HG02973 (cell line): ENCODE results near the gene CDCP1.

Experiments used
- ATAC-seq: cut with Tn5 transposase; IDR thresholded peaks from one replicate; pipeline ENCODE4 v1.9.1; 2021; ENCODE audit warnings: moderate library complexity; ENCODE audit not compliant: unreplicated experiment

CDCP1 gene, protein sequence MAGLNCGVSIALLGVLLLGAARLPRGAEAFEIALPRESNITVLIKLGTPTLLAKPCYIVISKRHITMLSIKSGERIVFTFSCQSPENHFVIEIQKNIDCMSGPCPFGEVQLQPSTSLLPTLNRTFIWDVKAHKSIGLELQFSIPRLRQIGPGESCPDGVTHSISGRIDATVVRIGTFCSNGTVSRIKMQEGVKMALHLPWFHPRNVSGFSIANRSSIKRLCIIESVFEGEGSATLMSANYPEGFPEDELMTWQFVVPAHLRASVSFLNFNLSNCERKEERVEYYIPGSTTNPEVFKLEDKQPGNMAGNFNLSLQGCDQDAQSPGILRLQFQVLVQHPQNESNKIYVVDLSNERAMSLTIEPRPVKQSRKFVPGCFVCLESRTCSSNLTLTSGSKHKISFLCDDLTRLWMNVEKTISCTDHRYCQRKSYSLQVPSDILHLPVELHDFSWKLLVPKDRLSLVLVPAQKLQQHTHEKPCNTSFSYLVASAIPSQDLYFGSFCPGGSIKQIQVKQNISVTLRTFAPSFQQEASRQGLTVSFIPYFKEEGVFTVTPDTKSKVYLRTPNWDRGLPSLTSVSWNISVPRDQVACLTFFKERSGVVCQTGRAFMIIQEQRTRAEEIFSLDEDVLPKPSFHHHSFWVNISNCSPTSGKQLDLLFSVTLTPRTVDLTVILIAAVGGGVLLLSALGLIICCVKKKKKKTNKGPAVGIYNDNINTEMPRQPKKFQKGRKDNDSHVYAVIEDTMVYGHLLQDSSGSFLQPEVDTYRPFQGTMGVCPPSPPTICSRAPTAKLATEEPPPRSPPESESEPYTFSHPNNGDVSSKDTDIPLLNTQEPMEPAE

DNA sequence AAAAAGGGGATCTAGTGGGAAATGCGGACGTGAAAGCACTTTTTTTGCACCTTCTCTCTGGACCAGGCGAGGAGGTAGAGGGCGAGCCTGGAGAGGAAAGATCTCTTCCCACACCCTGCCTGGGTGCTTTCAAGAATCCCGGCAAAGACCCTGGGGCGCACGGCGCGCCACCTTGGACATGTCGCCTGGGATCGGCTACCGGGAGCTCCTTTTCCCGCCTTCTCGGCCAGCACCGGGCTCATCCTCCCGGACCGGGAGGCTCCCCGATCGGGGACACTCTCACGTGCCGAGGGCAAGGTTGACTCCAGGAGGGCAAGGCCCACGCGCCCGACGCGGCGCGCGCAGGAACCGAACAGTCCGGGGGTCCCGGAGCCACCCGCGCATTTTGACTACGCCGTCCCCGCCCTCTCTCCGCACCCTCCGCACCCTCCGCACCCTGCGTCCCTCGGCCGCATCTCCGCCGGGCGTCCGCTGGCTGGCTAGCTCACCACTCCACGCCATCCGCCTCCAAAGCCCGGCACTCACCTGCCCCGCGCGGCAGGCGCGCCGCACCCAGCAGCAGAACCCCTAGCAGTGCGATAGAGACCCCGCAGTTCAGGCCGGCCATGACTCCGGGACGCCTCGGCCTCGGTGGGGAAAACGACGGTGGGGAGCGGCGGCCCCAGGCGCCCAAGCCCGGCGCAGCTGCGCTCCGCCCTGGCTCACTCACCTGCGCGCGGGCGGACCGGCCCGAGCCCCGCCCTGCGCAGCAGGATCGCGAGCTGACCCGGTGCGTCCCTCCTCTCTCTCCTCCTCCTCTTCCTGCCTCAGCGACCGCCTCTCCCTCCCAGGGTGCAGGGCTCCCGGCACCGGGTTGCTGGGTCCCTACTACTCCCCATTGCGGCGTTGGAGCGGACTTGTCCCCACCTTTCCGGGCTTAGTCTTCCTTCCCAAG lies at the start of gene CDCP1:
Gene CDCP1, minus strand, starts transcription at position 698 of the 934 bp plus-strand sequence. Its CDS starts 91 bp downstream, at position 607.
- ATAC-seq = no peak

DNA sequence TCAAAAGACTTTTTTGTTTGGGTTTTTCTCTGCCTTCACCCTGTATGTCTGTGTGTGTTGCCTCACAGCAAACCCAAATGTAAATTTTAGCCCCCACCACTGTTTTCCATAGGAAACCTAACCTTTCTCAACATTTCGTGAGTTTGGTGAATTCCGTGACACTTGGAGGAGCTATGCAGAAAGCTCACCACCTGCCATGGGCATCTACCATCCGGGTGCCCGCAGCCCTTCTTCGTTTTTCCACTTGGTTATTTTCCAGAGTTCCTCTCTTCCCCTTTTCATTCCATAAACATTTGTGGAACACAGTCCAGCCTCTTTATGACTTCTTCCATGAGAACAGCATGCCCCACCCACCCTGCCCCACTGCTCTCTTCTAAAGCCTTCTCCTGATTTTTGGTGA lies 48.6 kb upstream of the CDCP1 start:
- ATAC-seq = no peak

DNA sequence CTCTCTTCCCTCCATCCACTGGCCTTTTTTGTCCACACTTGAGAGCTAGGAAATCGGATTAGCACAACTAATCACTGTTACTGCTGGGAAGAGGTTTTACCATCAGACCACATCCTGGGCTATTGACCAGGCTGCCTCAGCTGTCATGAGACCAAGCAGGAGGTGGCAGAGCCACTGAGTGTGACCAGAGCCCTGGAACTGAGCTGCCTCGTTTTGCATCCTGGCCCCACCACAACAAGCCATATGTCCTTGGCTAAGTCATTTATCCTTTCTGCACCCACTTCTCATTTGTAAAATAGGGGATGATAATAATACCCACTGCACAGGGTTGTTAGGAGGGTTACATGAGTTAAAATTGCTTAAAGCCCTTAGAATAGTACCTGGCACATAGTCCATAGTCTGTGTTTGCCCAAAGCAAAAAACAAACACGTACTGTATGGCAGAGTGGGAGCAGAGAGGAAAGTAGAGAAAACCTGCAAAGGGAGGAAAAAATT lies 45.8 kb upstream of the CDCP1 start:
- no peak for ATAC-seq

DNA sequence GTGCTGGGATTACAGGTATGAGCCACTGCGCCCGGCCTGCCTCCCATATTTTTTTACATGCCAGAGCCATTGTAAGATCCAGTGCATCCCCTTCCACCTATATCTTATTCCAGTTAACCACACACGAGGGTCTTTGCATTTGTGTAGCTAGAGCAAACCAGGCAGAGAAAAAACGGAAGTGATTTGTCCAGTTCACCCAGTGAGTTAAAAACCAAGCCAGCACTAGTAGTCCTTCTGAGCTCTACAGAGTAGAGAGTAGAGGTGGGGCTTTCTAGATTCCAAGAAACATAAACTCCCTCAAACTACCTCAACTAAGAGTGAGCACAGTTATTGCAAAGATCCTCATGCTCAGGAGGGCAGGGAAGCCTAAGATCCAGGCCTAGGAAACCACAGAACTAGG lies 45.2 kb upstream of the CDCP1 start:
- no peak for ATAC-seq

DNA sequence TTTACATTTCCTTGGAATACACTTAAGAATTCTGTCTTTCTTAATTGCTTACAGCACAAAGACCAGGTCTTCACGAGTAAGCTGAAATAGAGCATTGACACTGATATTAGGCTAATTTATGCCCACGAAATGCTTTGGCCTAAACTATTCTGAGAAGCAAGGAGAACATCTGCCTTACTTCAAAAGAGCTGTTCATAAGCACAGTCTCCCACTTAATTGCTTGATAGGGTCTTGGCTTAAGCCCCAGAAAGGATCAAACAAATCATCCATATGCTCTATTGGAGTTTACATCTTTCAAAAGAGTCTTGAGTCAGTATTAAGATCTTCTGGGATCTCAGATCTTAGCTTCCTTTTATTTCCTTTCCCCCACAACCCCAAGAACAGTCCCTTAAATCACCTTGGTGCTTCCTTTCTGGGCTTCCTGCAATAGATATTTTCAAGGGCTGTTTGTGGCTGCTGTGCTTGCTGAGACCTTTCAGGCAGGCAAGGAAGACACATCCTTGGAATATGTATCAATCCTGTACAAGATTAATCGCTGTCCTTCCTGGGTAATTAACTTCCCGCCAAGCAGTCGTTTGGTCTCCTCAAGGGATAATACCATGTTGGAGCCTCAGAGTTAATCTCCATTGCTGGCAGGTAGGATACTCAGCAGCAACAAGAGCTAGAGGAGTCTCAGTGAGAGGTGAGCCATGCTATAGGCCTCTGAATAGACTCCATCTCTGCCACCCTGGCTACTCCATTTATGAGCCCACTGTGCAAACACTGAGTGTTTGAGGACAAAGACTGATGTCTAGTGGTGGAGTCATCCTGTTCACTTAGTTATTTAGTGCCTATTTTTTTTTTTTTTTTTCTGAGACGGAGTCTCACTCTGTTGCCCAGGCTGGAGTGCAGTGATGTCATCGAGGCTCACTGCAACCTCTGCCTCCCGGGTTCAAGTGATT lies 42.8 kb upstream of the CDCP1 start:
- ATAC-seq = no peak

DNA sequence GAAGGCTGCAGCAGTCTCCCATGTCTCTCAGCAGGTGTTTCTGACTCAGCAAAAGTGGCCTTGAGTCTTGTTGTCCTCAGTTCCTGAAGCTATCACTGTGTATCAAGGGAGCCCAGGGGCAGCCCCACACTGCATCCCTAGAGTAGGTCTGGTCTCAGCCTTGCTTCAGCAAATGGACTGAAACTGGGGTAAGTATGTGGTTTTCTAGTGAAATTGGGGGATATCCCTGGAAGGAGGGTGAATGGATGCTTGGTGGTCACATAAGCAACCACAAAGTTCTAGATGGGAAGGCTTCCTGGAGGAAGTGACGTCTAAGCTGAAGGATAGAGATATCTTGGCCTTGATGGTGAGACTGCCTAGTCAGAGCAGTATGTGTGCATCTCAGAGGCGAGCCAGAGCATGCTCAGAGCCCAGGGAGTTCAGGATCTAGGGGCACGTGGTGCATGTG lies 41.5 kb upstream of the CDCP1 start:
- no peak for ATAC-seq

DNA sequence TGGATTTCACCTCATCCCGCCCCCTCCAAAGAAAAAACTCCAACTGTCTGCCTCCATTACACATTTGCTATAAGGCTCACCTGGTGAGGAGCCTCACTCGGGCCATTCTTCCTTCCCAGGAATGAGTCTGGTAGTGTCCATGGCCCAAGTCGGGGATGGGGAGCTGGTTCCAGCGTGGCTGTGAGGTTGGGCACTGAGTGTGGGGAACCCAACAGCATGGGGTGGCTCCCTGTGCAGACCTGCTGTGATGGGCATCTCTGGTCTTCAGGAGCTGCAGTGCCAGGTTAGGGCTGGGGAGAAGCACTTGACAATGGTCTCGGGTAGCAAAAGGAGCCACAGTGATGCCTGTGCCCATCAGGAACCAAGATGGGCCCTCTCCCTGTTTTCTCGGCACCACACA lies 40.7 kb upstream of the CDCP1 start:
- ATAC-seq = no peak

DNA sequence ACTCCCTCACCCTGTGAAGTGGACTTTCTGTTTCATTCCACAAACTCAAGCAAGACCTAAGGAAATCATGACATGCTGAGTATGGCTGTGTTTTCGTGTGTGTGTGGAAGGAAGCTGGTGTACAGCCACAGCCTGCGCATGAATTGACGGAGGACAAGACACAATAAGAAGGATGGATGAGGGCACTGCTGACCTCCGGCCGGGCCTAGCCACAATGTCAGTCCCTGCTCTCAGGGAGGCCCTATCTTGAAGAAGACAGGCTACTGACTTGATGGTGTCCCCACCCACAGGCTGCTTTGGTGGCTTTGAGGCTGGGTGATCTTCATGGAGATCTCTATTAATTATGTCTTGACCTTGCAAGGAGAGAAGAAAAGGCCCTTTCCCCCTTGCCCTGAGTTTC lies 39.3 kb upstream of the CDCP1 start:
- no peak for ATAC-seq

DNA sequence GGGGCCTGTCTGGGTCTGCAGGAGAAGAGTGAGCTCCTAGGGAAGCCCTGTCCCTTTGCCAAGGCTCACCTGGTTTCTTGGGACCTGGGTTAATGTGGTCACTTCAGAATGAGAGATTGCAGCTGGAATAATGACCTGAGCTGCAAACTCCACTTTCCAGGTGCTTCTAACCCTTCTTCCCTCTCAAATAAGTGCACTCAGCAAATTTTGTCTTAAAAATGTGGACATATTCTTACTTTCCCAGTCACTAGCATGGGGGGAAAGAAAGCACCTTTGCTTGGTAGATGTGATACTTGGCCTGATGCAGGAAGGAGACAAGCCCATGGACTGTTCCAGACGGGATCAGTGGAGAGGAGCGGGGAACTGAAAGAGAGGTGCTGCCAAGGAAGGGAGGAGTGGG lies 38.9 kb upstream of the CDCP1 start:
- no peak for ATAC-seq

DNA sequence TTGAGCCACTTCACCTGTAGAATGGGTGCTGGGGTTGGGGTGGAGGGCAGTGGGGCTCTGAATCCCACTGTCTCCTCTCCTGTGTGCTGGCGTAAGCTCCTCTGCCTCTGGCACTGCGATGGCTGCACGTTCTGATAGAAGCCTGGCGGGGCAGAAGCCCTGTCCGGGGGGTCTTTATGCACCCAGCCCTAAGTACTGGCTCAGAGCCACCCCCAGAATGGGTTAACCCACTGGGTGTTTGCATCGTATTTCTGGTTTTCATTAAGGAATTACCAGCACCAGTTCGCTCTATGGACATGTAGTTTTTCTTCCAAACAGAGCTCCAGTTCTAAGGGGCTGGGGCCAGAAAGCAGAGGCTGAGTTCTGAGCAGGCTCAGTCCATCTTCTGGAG lies 37.7 kb upstream of the CDCP1 start:
- no peak for ATAC-seq

DNA sequence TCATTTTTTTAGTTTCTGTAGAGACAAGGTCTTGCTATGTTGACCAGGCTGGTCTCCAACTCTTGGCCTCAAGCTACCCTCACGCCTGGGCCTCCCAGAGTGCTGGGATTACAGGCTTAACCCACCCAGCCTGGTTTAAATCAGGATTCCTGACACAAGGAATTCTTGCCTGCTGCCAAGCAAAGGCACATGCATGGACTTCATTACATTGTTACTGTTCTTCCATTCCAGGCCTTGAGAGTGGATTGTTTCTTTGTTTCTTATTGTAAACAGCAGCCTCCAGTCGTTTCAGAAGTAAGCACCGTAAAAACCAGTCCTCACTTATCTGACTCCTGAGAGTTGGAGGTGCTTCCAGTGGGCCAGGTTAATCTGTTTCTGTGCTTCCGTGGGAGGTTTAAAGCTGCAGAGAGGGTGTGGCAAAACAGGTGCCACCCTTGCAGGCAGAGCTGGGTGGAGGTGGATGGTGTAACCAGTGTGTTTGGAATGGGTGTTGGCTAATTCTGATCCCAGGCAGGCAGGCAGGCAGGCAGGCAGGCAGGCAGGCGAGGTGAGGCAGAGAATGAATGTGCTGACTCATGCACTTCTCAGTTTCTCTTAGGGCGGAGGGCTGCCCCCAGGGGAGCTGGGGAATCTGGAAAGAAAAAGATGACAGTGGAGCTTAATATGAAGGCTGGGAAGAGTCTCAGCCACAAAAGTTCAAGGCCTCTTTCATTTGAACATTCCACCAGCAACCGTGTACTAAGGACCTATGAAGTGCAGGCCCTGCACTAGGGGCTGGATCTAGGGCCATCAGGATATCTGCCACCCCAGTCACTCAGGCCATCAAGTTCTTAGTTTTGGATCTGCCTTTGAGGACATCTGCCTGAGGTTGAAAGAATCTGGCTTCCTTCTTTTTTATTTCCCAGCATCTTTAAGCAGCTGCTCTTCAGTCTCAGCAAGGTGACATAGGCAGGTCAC lies 37.0 kb upstream of the CDCP1 start:
- no peak for ATAC-seq

DNA sequence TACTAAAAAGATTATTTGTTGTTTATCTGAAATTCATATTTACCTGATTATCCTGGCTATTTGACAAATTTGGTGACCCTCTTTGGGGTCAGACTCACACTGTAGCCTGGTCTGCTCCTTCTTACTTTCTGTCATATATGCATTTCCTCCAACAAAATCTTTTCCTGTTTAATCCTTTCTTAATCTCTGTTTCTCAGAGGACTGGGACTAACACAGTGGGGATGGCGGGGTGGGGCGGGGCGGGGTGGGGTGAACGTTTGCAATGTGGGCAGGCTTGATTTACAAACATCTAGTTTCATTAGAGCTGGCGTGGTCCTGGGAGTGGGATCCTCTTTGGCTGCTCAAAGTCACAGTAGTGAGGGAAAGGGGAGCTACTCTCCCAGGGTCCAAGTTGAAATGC lies 35.3 kb upstream of the CDCP1 start:
- ATAC-seq = no peak

DNA sequence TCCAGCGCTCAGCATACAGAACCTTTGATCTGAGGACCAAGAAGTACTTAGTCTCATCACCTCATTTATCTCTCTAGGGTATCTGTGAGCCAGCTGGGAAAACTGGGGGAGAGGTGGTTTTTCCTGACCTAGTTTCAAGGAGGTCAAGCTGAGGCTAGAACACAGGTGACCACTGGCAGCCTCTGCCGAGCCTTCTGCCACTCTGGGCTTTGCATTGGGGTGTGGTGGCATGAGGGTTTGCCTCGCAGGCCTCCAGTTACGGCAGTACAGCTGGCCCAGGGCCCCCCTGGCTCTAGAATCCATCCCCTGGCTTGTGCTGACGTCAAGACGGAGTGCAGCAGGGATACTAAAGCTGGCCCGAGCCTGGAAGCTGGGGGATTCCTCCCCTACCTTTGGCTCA lies 34.7 kb upstream of the CDCP1 start:
- ATAC-seq = no peak

DNA sequence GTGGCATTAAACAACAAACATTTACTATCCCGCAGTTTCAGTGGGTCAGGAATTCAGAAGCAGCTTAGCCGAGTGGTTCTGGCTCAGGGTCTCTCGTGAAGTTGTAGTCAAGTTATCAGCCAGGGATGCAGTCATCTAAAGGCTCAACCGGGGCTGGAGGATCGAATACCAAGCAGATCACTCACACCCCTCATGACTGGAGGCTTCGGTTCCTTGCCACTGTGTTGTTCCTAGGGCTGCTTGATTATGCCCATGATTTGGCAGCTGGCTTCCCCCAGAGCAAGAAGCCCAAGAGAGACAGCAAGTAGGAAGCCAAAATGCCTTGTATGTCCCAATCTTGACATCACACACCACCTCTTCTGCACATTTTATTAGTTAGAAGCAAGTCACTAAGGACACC lies 33.9 kb upstream of the CDCP1 start:
- no peak for ATAC-seq

DNA sequence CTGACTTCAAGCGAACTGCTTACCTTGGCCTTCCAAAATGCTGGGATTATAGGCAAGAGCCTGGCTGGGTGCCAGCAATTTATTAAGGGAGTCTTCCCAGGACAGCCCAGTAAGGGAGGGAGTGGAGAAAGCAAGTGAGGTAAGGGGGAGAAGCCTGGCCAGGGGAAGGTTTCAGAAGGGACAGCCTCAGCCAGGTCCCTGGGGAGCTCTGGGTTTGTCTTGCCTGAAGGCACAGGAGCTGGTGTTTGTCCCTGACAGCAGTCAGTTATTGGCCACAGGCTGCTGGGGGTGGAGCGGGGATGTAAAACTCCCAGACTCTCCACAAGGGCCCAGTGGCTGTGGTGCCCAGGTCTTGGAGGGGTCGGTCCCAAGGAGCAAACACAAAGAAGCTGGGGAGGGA lies 33.0 kb upstream of the CDCP1 start:
- ATAC-seq = no peak

DNA sequence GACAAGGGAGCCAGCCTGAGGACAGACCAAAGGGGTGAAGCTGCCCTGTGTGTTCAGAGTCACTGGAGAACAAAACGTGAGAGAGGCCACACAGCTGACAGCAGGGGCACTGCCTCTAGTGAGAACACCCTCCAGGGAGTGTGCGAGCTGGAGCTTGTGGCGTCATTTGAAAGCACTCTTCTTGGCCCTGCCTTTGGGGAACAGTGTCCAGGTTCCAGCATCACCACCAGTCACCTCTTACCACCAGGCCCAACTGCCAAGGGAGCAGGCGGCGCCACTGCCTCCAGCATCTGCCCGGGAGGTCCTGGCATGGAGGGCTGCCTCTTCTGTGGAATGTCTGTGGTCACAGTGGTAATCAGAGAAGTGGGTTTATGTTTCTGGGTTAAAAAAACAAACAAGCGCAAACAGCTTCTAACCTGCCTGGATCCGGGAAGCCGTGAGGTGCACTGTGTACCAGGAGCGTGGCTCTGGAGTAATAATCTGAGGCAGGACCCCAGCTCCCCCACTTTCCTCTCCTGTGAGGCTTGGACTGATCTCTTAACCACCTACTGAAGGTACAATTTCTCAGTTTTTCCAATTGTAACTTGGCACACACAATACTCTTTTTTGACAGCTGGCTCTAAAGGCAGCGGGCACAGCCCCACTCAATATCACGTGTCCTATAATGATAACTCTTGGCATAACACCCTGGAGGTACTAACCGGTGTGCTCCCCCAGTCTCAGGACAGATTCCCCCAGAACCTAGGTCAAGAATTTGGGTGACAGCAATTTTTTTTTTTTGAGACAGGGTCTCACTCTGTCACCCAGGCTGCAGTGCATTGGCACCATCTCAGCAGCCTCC lies 32.2 kb upstream of the CDCP1 start:
- ATAC-seq = no peak

DNA sequence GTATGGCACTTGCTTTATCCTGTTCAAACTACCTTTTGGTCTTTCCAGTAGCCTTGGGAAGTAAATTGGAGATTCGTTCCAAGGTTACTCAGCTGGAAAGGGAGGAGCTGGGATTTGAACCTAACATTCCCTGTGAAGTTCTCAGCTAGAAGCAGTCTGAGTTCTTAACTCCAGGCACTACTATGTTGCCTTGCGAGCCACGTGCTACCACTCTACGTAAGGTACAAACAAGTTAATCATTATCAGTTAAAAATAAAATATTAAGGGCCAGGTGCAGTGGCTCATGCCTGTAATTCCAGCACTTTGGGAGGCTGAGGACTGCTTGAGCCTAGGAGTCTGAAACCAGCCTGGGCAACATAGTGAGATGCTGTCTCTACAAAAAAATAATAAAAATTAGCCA lies 30.7 kb upstream of the CDCP1 start:
- ATAC-seq = no peak

DNA sequence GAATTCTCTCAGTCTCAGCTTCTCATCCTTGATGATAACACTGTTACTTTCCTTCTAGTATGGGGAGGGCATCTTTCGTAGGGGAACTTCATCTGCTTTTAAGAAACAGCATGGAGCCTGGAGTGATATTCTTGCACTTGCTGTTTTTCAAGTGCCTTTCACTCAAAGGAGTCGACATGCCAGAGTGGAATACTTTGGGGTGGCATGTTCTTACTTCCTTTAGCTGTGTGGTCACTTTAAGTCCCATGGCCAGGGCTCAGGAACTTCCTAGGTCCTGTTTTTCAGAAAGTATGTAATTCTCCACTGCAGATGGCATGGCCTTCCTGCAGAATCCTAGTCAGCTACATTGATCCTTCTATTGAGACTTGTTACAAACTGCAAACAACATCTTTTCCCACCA lies 28.1 kb upstream of the CDCP1 start:
- ATAC-seq = no peak
